BE2C (cell line): ENCODE results near the gene LY6G6D.

Source experiments
- DNase-seq: peaks from one replicate; pipeline ENCODE4 v3.0.0-alpha.2; 2020
- H3K27me3 ChIP-seq: fragments of 250-450 bp; sonication (Bioruptor Pico); 2 replicates; pipeline ENCODE4 v1.5.1; 2020; ENCODE audit warnings: mild to moderate bottlenecking
- H3K36me3 ChIP-seq: fragments of 250-450 bp; sonication (Bioruptor Pico); 2 replicates; pipeline ENCODE4 v1.5.1; 2020; ENCODE audit warnings: mild to moderate bottlenecking
- H3K4me1 ChIP-seq: fragments of 250-450 bp; sonication (Bioruptor Pico); 2 replicates; pipeline ENCODE4 v1.5.1; 2020
- H3K4me3 ChIP-seq: 2 replicates; pipeline ENCODE4 v1.5.1; 2011; ENCODE audit warnings: low read depth, low read length
- H3K9me3 ChIP-seq: fragments of 250-450 bp; sonication (Bioruptor Pico); 2 replicates; pipeline ENCODE4 v1.5.1; 2020
- TF ChIP-seq, protein P1 (sequence below): IDR thresholded peaks from 2 replicates; pipeline ENCODE4 v1.5.1; 2012; ENCODE audit warnings: mild to moderate bottlenecking, low read depth, low read length

The LY6G6D gene

DNA sequence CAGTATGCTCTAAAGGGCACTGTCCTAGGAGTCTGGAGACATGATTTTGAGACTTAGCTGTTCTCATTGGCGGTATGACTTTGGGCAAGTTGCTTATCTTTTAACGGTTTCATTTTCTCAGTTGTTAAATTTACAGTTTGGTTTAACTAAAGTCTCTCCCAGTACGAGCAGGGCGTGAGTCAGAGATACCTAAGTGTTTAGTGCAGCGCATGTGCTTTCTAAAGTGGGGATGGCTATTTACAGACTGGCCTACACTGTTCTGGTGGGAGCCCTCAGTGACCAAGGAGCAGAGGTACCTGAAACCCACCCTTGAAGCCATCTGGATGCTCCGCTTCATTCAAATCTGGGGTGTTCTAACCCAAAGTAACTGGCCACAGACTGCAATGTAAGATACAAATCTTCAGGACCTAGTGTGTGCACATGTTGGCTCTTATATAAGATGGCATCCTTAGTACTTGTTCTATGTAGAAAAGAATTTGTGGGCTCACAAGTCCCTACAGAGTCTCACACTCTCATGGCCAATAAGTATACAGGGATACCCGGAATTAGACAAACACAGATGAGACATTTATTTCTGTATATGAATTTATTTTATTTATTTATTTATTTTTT, 35.4 kb downstream of the LY6G6D start:
- no peak for DNase-seq
- no peaks in the 10 kb centered on the region for H3K4me1 ChIP-seq
- no peak overlapping the region for H3K4me3 ChIP-seq
- TF ChIP-seq, protein P1, sequence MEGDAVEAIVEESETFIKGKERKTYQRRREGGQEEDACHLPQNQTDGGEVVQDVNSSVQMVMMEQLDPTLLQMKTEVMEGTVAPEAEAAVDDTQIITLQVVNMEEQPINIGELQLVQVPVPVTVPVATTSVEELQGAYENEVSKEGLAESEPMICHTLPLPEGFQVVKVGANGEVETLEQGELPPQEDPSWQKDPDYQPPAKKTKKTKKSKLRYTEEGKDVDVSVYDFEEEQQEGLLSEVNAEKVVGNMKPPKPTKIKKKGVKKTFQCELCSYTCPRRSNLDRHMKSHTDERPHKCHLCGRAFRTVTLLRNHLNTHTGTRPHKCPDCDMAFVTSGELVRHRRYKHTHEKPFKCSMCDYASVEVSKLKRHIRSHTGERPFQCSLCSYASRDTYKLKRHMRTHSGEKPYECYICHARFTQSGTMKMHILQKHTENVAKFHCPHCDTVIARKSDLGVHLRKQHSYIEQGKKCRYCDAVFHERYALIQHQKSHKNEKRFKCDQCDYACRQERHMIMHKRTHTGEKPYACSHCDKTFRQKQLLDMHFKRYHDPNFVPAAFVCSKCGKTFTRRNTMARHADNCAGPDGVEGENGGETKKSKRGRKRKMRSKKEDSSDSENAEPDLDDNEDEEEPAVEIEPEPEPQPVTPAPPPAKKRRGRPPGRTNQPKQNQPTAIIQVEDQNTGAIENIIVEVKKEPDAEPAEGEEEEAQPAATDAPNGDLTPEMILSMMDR, result no peak
- H3K36me3 ChIP-seq, result no peaks in the 10 kb centered on the region; the same call in 1 of the 2 replicates
- no peaks in the 10 kb centered on the region for H3K9me3 ChIP-seq
- H3K27me3 ChIP-seq, result no peaks in the 10 kb centered on the region

DNA sequence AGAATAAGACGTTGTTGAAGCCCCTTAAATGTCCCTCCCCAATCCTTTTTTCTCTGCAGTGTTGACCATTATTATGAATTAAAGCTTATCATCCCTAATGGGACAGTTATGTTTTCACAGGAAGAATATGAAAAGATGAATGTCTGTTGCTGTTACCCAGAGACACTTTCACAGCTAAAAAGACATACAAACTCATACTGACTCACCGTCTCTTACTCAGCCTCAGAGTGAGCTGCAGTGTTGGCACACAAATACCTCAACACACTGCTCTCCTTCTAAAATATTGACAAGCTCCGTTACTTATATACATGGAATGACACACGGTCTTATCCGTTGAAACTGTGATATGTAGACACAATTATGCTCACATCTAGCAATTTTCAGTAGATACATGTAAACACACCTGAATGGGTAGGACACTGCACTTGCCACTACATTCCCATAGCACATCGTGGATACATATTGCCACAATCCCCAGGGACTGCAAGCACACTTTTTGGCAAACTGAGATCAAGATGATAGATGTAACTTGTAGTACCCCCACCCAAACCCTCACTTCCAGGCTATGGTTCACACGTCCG, 37.7 kb downstream of the LY6G6D start:
- H3K9me3 ChIP-seq, result no peaks in the 10 kb centered on the region
- no peaks in the 10 kb centered on the region for H3K36me3 ChIP-seq
- TF ChIP-seq, protein P1, result no peak
- H3K27me3 ChIP-seq, result no peaks in the 10 kb centered on the region
- no peaks in the 10 kb centered on the region for H3K4me1 ChIP-seq
- no peak overlapping the region for H3K4me3 ChIP-seq
- no peak for DNase-seq

DNA sequence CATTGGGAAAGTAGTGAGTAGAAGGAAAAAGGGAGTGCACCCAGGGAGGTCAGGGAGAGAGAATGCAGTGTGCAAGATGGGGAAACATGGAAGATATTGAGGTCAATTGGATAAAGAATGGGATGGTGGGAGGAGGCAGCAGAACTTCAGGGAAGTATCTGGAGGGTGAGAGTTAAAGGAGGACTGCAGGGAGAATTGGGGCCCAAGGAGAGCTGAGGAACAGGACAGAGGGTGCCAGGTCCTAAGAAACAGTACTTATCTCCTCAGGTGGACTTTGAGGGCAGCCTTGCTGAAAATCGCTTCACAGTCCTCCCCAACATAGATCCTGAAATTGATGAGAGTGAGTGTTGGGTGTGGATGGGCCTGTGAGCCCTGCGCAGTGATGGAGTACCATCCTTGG, 43.1 kb downstream of the LY6G6D start:
- TF ChIP-seq, protein P1, result no peak
- no peaks in the 10 kb centered on the region for H3K27me3 ChIP-seq
- no peak for DNase-seq
- no peaks in the 10 kb centered on the region for H3K36me3 ChIP-seq
- no peak overlapping the region for H3K4me3 ChIP-seq
- no peaks in the 10 kb centered on the region for H3K4me1 ChIP-seq
- no peaks in the 10 kb centered on the region for H3K9me3 ChIP-seq

DNA sequence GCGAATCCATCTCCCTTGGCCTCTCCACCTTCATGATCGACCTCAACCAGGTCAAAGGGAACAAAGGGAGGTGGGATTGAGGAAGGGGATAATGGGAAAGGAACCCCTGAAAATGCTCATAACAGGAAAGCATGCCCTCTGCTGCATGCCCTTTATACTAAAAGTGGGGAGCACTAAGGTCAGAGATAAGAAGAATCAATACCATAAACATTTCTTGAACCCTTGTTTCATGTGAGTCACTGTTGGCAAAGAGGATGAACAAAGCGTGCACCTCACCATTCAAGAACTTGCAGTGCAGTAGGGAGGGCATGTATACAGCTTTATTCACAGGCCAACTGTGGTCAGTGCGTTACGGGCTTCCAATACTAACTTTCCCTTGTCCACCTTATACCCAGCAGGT, 45.6 kb downstream of the LY6G6D start:
- TF ChIP-seq, protein P1, result no peak
- H3K27me3 ChIP-seq, result no peaks in the 10 kb centered on the region
- no peak overlapping the region for H3K4me3 ChIP-seq
- no peaks in the 10 kb centered on the region for H3K36me3 ChIP-seq
- H3K9me3 ChIP-seq, result no peaks in the 10 kb centered on the region
- DNase-seq, result no peak
- H3K4me1 ChIP-seq, result no peaks in the 10 kb centered on the region

DNA sequence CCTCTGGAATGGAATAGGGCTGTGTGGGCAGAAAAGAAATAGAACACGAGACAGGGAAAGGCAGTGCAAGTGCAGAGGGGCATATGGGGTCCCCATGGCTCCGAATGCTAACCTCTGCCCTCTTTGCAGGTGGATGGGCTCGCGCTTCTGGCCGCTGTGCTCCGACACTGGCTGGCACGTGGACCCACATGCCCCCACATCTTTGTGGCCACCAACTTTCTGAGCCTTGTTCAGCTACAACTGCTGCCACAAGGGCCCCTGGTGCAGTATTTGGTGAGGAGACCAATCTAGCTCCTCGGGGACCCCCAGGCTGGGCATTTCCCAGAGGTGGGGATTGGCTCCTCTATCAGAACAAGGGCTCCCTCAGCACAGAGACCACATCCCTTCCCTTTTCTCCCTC, 46.2 kb downstream of the LY6G6D start:
- H3K36me3 ChIP-seq, result no peaks in the 10 kb centered on the region
- TF ChIP-seq, protein P1, result no peak
- H3K4me3 ChIP-seq, result no peak overlapping the region
- H3K9me3 ChIP-seq, result no peaks in the 10 kb centered on the region
- no peaks in the 10 kb centered on the region for H3K4me1 ChIP-seq
- H3K27me3 ChIP-seq, result no peaks in the 10 kb centered on the region
- no peak for DNase-seq

DNA sequence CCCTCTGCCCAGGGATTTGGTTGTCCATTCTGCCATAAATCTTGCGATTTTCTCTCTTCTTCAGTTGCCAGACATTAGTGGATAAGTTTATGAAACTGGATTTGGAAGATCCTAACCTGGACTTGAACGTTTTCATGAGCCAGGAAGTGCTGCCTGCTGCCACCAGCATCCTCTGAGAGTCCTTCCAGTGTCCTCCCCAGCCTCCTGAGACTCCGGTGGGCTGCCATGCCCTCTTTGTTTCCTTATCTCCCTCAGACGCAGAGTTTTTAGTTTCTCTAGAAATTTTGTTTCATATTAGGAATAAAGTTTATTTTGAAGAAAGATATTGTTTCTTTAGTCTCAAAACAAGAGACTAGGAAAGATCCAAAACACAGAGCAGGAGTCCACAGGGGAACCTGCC, 47.2 kb downstream of the LY6G6D start, which contains the start of gene SAPCD1:
Gene SAPCD1, plus strand, starts transcription at position 301 of the 400 bp plus-strand sequence. CDS start 399 bp downstream, outside the sequence.
- DNase-seq, result no peak
- no peaks in the 10 kb centered on the region for H3K4me1 ChIP-seq
- no peaks in the 10 kb centered on the region for H3K27me3 ChIP-seq
- TF ChIP-seq, protein P1, result no peak
- H3K9me3 ChIP-seq, result no peaks in the 10 kb centered on the region
- H3K36me3 ChIP-seq, result no peaks in the 10 kb centered on the region
- no peak within 1 kb of the TSS for H3K4me3 ChIP-seq
